ENCODE measurements around the gene RPL27A.

Gene RPL27A

GRCh38 chr11:8674859-8675258 is 7.7 kb upstream of the RPL27A start:
- no peak for DNase-seq (ENCODE audit: low read depth)

DNA sequence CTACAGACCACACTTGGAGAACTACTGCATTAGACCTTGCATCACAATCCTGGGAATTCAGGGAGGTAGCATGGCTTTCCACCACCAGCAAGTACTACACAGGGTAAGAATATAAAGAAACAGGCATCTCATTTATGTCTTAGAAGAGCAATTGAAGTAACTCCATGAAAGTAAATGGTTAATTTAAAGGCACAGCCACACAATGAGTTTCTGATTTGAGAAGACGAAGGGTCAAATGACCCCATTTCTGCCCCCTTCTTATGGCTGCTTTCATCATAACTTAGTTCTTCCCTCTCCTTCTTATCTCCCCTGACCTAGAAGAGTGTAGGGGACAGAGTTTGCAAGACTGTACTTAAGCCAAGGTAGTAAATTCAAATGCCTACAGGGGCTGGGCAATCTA is 6.1 kb upstream of the RPL27A start:
- DNase-seq (ENCODE audit: low read depth) = no peak

- no peak for DNase-seq (ENCODE audit: low read depth)
These were observed 3.6 kb upstream of the RPL27A start for GRCh38 chr11:8679006-8679405.

DNA sequence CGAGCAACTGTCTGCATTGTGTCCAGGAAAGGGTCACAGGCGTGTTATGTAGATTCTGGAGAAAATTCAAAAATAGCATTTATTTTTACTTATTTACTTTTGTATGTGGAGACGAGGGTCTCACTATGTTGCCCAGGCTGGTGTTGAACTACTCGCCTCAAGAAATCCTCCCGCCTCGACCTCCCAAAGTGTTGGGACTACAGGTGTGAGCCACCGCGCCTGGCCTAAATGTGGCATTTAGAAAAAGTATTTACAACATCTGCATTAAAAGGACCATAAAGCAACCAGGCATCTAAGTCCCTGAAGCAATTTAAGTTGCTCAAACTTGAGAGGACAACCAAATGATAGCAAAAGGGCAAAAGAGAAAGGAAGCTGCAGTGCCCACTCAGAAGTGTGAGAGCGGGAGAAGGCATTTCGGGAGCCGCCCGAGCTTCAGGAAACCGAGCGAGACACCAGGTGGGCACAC is 722 bp upstream of the RPL27A start:
- DNase-seq (ENCODE audit: low read depth) = no peak

DNA sequence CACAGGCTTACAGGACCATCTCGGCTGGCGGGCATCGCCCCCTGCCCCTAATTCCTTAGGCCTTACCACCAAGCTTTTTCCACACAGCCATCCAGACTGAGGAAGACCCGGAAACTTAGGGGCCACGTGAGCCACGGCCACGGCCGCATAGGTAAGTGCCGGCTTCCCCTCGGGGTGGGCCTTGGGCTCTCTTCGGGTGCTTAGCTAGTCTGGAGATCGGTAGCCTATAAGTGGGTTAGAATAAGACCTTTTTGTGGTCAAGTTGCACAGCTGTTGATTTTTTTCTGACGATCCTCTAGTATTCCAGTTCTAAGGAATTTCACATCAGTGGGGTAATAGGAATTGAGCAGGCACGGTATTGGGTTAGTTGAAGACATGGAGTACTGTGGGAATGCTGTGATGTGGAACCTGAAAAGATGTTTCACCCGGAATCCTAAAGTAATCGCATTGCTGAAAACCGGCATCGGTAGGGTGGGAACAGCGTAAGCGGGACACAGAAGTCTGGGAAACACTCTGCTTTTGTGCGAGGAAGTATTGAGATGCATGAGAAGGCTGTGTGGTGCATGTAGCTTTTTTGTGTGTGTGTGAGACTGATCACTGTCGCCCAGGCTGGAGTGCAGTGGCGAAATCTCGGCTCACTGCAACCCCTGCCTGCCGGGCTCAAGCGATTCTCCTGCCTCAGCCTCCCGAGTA is 669 bp downstream of the RPL27A start:
- no peak for DNase-seq (ENCODE audit: low read depth)

GRCh38 chr11:8684600-8685290 is 2.2 kb downstream of the RPL27A start:
- no peak for DNase-seq (ENCODE audit: low read depth)

DNA sequence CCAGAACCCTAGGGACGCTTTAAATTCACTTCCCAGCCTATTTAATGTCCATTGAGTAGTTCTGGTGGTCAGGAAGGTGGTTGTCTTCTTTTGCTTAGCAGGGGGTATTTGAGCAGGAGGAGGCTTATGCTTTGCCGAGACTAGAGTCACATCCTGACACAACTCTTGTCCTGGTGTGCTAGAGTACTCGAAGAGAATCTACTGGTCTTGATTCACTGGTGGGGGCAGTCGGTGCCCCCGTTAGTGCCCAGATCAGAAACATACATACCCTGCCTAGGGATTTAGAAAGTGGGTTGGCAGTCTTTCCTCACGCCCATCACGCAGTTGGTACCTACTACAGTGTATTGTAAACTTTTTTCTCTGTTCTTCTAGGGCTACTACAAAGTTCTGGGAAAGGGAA is 2.7 kb downstream of the RPL27A start:
- DNase-seq (ENCODE audit: low read depth) = no peak

DNA sequence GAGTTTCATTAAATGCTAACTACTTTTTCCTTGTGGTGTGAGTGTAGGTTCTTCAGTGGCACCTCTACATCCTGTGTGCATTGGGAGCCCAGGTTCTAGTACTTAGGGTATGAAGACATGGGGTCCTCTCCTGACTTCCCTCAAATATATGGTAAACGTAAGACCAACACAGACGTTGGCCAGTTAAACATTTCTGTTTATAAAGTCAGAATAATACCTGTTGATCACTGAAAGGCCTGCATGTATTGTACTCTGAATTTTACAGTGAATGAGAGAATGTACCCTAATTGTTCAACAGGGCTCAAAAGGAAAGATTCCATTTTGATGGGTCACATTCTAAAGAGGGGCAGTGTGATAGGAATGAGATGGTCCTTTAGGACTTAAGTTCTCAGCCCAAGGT is 3.2 kb downstream of the RPL27A start:
- no peak for DNase-seq (ENCODE audit: low read depth)

GRCh38 chr11:8686325-8686724 is 3.7 kb downstream of the RPL27A start:
- DNase-seq (ENCODE audit: low read depth) = no peak

GRCh38 chr11:8688414-8689362 is 6.1 kb downstream of the RPL27A start:
- peak; percentile 75 for DNase-seq (ENCODE audit: low read depth)

GRCh38 chr11:8689726-8690255 is 7.2 kb downstream of the RPL27A start:
- DNase-seq (ENCODE audit: low read depth) = no peak

- no peak for DNase-seq (ENCODE audit: low read depth)
These were observed 8.1 kb downstream of the RPL27A start for GRCh38 chr11:8690374-8691342.

DNA sequence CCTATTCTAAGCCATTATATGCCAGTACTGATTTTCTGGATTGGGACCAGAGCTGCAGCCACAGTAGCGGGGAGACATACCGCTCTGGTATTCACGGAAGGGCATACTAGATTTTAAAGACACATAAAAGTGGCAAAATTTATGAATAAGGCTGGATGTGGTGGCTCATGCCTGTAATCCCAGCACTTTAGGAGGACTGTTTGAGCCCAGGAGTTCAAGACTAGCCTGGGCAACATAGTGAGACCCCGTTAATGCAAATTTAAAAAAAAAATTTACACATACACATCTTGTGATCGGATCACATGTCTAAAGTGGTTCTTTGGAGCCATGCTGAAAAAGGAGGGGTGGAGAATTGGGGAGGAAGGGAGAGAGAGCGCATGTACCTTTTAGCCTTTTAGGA is 9.0 kb downstream of the RPL27A start:
- DNase-seq (ENCODE audit: low read depth) = no peak

GRCh38 chr11:8692417-8692816 is 9.8 kb downstream of the RPL27A start:
- no peak for DNase-seq (ENCODE audit: low read depth)

DNA sequence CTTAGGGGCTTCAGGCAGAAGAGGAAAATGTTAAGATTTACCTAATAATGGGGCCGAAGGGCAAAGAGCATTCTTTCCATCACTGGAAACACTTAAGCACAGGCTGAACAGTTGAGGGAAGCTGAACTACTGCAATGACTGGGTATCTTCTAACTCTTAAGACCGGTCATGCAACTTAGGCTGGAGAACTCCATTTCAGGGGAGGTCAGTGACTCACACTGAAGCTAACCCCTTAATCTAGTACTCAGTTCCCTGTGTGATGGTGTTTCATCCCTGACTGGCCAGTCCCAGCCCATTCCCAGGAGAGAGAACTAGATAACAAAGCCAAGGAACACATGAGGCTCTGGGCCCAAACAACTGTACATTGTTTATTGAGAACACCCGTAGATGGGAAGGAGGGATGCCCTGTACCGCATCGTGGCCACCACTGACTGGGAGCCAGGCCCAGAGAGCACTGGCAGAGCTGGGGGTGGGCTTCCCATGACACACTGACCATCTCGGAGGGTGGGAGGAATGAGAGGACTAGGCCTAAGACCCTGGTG is 10.5 kb downstream of the RPL27A start:
- no peak for DNase-seq (ENCODE audit: low read depth)

GRCh38 chr11:8693555-8693954 is 11.0 kb downstream of the RPL27A start:
- no peak for DNase-seq (ENCODE audit: low read depth)

GRCh38 chr11:8694137-8694536 is 11.5 kb downstream of the RPL27A start:
- DNase-seq (ENCODE audit: low read depth) = no peak

DNA sequence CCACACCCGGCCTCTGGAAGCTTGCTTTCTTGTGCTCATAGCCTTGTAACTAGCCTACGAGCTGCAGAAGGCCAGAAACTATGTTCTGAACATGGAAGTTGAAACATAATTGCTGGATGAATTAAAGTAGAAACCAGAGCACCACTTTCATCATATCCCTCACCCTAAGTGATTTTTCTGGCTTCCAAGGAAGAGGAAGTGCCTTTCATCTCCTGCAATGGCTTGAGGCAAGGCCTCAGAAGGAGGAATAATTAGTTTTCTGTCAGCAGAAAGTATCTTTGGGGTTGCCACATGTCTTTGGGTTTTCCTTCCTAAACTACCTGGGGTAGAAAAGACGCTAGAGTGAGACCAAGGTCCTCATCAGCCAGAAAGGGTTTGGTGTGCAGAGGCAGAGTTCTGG is 14.5 kb downstream of the RPL27A start:
- no peak for DNase-seq (ENCODE audit: low read depth)

DNA sequence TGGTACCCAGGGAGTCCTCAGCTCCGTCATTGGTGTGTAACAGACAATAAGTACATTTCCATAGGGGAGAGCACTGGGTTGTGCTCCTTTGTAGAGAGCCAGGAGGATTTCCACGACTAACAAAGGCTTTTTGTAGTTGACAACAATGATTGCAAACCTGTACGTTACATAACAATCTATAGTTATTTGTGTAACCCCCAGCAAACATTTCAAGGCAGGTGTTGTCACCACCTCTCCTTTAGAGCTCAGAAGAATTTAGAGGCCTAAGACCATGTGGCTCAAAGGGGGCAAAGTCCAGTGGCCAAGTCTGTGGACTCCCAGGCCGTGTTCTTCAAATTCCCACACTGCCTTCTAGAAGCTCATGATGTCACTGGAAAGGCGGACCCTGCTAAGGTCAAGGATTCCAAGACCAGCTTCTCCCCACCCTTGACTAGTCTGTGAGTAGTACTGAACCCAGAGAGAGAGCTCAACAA is 15.8 kb downstream of the RPL27A start:
- no peak for DNase-seq (ENCODE audit: low read depth)

DNA sequence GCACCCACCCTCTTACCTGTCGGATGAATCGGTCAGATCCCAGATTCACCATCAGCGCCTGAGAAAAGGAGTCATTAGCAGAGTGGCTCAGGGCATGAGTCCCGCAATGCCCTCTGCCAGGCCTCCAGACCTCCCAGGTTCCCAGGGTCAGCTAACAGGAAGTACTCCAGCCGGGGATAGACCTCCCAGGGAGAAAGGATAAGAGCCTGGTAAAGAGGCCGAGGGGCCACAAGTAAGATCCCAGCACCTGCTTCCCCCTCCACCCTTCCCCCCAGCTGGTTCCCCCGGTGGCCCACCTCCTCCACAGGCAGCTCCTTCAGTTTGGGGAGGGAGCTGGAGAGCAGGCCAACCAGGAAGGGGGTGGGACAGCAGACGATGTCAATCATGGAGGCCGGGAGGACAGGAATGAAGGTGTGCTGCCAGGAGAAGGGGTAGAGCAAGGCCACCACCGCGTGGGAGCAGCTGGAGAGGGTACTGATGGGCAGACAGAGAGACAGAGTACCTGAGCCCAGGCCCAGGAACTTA is 16.4 kb downstream of the RPL27A start:
- DNase-seq (ENCODE audit: low read depth) = no peak

GRCh38 chr11:8699903-8700302 is 17.3 kb downstream of the RPL27A start:
- DNase-seq (ENCODE audit: low read depth) = no peak
